ENCODE data around the gene HELZ2.

Gene HELZ2

GRCh38 chr20:63556873-63557478, 17.1 kb downstream of the HELZ2 start:
- TF ChIP-seq CTCF (conservative IDR thresholded peaks at IDR 0.05; ENCODE audit: low read depth): no peak
- DNase-seq (ENCODE audit: low spot score): no peak
- CTCF ChIA-PET: interaction anchor here (0.6 to 1.4 kb wide), 2 partner anchors 18 to 19 kb away, joined by 3 to 4 read pairs; partner anchors contain the start of gene PTK6
- peak overlapping the region; percentile 63 for H3K27ac ChIP-seq
- POLR2A ChIA-PET (ENCODE audit: low non-redundant PET): interaction anchor here (0.6 kb wide), 1 partner anchor 311 kb away, joined by 3 read pairs; no protein-coding TSS in a partner anchor

- POLR2A ChIA-PET (ENCODE audit: low non-redundant PET): interaction anchor here (1.7 kb wide), 1 partner anchor 14 kb away, joined by 4 read pairs; no protein-coding TSS in a partner anchor
- CTCF ChIA-PET: interaction anchor here (0.5 to 1.4 kb wide), 4 partner anchors 18 to 181 kb away, joined by 3 to 4 read pairs (median 4); partner anchors contain the start of genes HELZ2 and PTK6
- no peak for TF ChIP-seq CTCF (conservative IDR thresholded peaks at IDR 0.05; ENCODE audit: low read depth)
- peak overlapping the region; percentile 63 for H3K27ac ChIP-seq
- DNase-seq (ENCODE audit: low spot score): no peak
These were observed 18.2 kb downstream of the HELZ2 start for GRCh38 chr20:63555661-63556381.

- DNase-seq (ENCODE audit: low spot score): no peak
- H3K27ac ChIP-seq: peak overlapping the region; percentile 63
- CTCF ChIA-PET: interaction anchor here (0.6 to 1.3 kb wide), 6 partner anchors 9 to 355 kb away, joined by 3 to 4 read pairs (median 3); partner anchors contain the start of genes HELZ2 and RTEL1
- POLR2A ChIA-PET (ENCODE audit: low non-redundant PET): interaction anchor here (1.7 kb wide), 1 partner anchor 13 kb away, joined by 4 read pairs; no protein-coding TSS in a partner anchor
- TF ChIP-seq CTCF (conservative IDR thresholded peaks at IDR 0.05; ENCODE audit: low read depth): no peak
These were observed 19.4 kb downstream of the HELZ2 start for GRCh38 chr20:63554361-63555278.

GRCh38 chr20:63553933-63554290, 20.1 kb downstream of the HELZ2 start, which contains the start of gene FNDC11:
TSS of gene FNDC11 (plus strand) at chr20:63554159. CDS start at chr20:63555664, 1,505 bp downstream.
- ChIA-PET CTCF (interaction anchor here (0.6 kb wide), 1 partner anchor 104 kb away, joined by 3 read pairs; the partner anchor contains the start of gene RTEL1), POLR2A (ENCODE audit: low non-redundant PET) (no interaction called here)
- no peak for DNase-seq (ENCODE audit: low spot score)
- TF ChIP-seq CTCF (conservative IDR thresholded peaks at IDR 0.05; ENCODE audit: low read depth): no peak
- H3K27ac ChIP-seq: peak within 1 kb of the TSS; percentile 63

GRCh38 chr20:63553251-63553932, 20.6 kb downstream of the HELZ2 start:
- no peak for TF ChIP-seq CTCF (conservative IDR thresholded peaks at IDR 0.05; ENCODE audit: low read depth)
- peak overlapping the region; percentile 63 for H3K27ac ChIP-seq
- DNase-seq (ENCODE audit: low spot score): peak; percentile 96
- ChIA-PET CTCF (interaction anchor here (0.7 to 1.8 kb wide), 3 partner anchors 15 to 504 kb away, joined by 4 to 9 read pairs (median 7); no protein-coding TSS in a partner anchor), POLR2A (ENCODE audit: low non-redundant PET) (interaction anchor here (0.8 to 1.2 kb wide), 3 partner anchors 10 to 15 kb away, joined by 3 to 8 read pairs (median 4); no protein-coding TSS in a partner anchor)
